Measurements from ENCODE around the gene TMEM175. TPM values are rescaled to one million over a fixed set of nuclear protein-coding genes. Genes with fewer than 3 reads are reported as not detected.

The TMEM175 gene
- total RNA-seq, 2 experiments from 2014 or later: 12.5 to 33.1 TPM

GRCh38 chr4:965048-965765 lies 32.9 kb downstream of the TMEM175 start:
- intact Hi-C loops (cut with micrococcal nuclease; ENCODE audit: unreplicated experiment): no loop called here
- no peak overlapping the region for H3K27ac ChIP-seq (ENCODE audit: low read depth, low read length, poor library complexity, severe bottlenecking)
- POLR2A ChIA-PET: no interaction called here

GRCh38 chr4:965766-966134 lies 33.5 kb downstream of the TMEM175 start:
- H3K9me2 ChIP-seq (ENCODE audit: insufficient read depth, low read length): no peaks in the 10 kb centered on the region
- CTCF ChIA-PET (ENCODE audit: unreplicated experiment): no interaction called here
- no peak for DNase-seq (ENCODE audit: low spot score)
- H3K4me2 ChIP-seq (ENCODE audit: low read length): no peak overlapping the region
- H3K4me3 ChIP-seq (ENCODE audit: low read depth, low read length, poor library complexity, severe bottlenecking): no peak overlapping the region
- no peaks in the 10 kb centered on the region for H3K4me1 ChIP-seq (ENCODE audit: insufficient read depth, low read length, poor library complexity, severe bottlenecking)
- intact Hi-C loops (cut with micrococcal nuclease; ENCODE audit: unreplicated experiment): no loop called here
- H2AFZ ChIP-seq (ENCODE audit: low read length): no peak overlapping the region
- no peak overlapping the region for H3K27ac ChIP-seq (ENCODE audit: low read depth, low read length, poor library complexity, severe bottlenecking)
- H4K20me1 ChIP-seq (ENCODE audit: insufficient read depth, low read length): no peaks in the 10 kb centered on the region
- H3K79me2 ChIP-seq (ENCODE audit: insufficient read depth, low read depth, low read length): no peaks in the 10 kb centered on the region
- no TSS peak for BruUV-seq (replicated peaks)
- no peaks in the 10 kb centered on the region for H3K36me3 ChIP-seq (ENCODE audit: insufficient read depth, low read length)
- TF ChIP-seq CTCF (conservative IDR thresholded peaks at IDR 0.05; ENCODE audit: low read length) (no peak), EZH2phosphoT487 (IDR thresholded peaks at IDR 0.05; ENCODE audit: borderline replicate concordance, low read depth, low read length) (no peak)
- POLR2A ChIA-PET: no interaction called here
- no peaks in the 10 kb centered on the region for H3K9me3 ChIP-seq (ENCODE audit: low read length)

More at GRCh38 chr4:965048-965765, 32.9 kb downstream of the TMEM175 start:
- Histone ChIP-seq H3K79me2 (ENCODE audit: insufficient read depth, low read depth, low read length) (no peaks in the 10 kb centered on the region), H3K4me1 (ENCODE audit: insufficient read depth, low read length, poor library complexity, severe bottlenecking) (no peaks in the 10 kb centered on the region), H3K9me3 (ENCODE audit: low read length) (no peaks in the 10 kb centered on the region), H3K4me3 (ENCODE audit: low read depth, low read length, poor library complexity, severe bottlenecking) (no peak overlapping the region), H3K36me3 (ENCODE audit: insufficient read depth, low read length) (no peaks in the 10 kb centered on the region), H3K4me2 (ENCODE audit: low read length) (no peak overlapping the region), H3K9me2 (ENCODE audit: insufficient read depth, low read length) (no peaks in the 10 kb centered on the region), H4K20me1 (ENCODE audit: insufficient read depth, low read length) (no peaks in the 10 kb centered on the region), H2AFZ (ENCODE audit: low read length) (no peak overlapping the region)
- no peak for DNase-seq (ENCODE audit: low spot score)
- BruUV-seq (replicated peaks): no TSS peak
- TF ChIP-seq CTCF (conservative IDR thresholded peaks at IDR 0.05; ENCODE audit: low read length) (no peak), EZH2phosphoT487 (IDR thresholded peaks at IDR 0.05; ENCODE audit: borderline replicate concordance, low read depth, low read length) (no peak)
- CTCF ChIA-PET (ENCODE audit: unreplicated experiment): no interaction called here

GRCh38 chr4:966266-967112 lies 34.2 kb downstream of the TMEM175 start:
- H3K9me3 ChIP-seq (ENCODE audit: low read length): no peaks in the 10 kb centered on the region
- POLR2A ChIA-PET: no interaction called here
- H4K20me1 ChIP-seq (ENCODE audit: insufficient read depth, low read length): no peaks in the 10 kb centered on the region
- no peaks in the 10 kb centered on the region for H3K36me3 ChIP-seq (ENCODE audit: insufficient read depth, low read length)
- DNase-seq (ENCODE audit: low spot score): no peak
- no peak overlapping the region for H2AFZ ChIP-seq (ENCODE audit: low read length)
- no peak overlapping the region for H3K4me2 ChIP-seq (ENCODE audit: low read length)
- no peak overlapping the region for H3K27ac ChIP-seq (ENCODE audit: low read depth, low read length, poor library complexity, severe bottlenecking)
- H3K4me1 ChIP-seq (ENCODE audit: insufficient read depth, low read length, poor library complexity, severe bottlenecking): no peaks in the 10 kb centered on the region
- no peaks in the 10 kb centered on the region for H3K9me2 ChIP-seq (ENCODE audit: insufficient read depth, low read length)
- H3K79me2 ChIP-seq (ENCODE audit: insufficient read depth, low read depth, low read length): no peaks in the 10 kb centered on the region
- BruUV-seq (replicated peaks): no TSS peak
- no peak overlapping the region for H3K4me3 ChIP-seq (ENCODE audit: low read depth, low read length, poor library complexity, severe bottlenecking)
- TF ChIP-seq CTCF (conservative IDR thresholded peaks at IDR 0.05; ENCODE audit: low read length): no peak
- no peak for TF ChIP-seq EZH2phosphoT487 (IDR thresholded peaks at IDR 0.05; ENCODE audit: borderline replicate concordance, low read depth, low read length)
- CTCF ChIA-PET (ENCODE audit: unreplicated experiment): no interaction called here
- intact Hi-C loops (cut with micrococcal nuclease; ENCODE audit: unreplicated experiment): no loop called here

Data from OCI-LY7 (cell line).